HG02973 (cell line): Measurements from ENCODE around the gene TFAP2D.
A peak's percentile ranks its signal among the peaks of the same experiment; 100 is the strongest.

Experiments
- ATAC-seq: cut with Tn5 transposase; IDR thresholded peaks from one replicate; pipeline ENCODE4 v1.9.1; 2021; ENCODE audit warnings: moderate library complexity; ENCODE audit not compliant: unreplicated experiment

Gene TFAP2D

DNA sequence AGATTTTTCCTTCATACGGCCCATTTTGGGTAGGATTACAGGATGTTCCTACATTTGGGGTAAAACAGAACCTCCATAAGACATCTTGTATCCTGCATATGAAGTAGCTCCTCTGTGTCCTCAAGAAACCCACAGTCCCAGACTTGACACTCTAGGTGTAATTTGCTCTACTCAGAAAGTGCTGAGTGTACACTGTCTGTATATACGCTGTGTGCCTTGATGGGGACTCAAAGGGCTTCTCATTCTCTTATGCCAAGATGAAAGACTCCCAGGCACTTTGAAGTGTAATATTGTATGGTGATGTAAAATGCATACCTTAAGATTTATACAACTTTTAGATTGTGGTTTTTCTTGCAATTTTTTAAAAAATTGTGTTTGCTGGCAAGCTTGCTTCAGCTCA, 5.2 kb downstream of the TFAP2D start:
- no peak for ATAC-seq

DNA sequence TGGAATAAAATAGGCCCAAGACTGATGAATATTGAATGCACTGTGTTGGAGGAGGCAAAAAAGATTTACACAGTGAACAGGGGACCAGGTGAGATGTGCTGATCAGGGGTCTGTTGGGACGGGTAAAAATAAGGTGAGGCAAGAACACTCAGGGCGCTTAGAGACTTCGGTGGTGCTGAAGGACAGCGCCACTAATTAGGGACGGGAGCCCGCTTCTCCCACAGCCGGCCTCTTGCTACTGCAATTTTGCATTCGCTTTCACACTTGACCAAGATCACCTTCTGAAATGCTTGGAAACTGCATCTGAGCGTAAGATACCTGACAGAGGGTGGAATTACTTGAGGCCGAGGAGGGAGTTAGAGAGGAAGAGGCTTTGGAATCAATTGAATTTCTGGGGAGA, 7.3 kb downstream of the TFAP2D start:
- ATAC-seq: no peak

DNA sequence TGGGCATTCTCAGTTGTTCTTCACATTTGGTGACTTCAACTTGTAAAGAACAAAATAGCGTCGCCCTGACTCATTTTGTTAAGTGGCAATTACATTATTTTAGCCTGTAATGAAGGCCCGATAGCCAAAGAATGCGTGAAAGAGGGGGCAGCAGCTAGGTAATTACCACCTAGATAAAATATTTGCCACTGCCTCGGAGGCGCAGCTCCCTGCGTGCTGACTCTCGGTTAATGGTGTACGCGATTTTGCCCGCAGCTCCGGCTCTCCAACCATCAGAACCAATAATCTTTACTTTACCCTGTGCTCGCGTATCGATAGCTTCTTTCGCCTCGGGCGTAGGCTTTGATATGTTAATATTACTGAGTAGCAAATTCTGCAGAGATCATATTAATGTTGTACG, 8.7 kb downstream of the TFAP2D start:
- ATAC-seq: no peak

DNA sequence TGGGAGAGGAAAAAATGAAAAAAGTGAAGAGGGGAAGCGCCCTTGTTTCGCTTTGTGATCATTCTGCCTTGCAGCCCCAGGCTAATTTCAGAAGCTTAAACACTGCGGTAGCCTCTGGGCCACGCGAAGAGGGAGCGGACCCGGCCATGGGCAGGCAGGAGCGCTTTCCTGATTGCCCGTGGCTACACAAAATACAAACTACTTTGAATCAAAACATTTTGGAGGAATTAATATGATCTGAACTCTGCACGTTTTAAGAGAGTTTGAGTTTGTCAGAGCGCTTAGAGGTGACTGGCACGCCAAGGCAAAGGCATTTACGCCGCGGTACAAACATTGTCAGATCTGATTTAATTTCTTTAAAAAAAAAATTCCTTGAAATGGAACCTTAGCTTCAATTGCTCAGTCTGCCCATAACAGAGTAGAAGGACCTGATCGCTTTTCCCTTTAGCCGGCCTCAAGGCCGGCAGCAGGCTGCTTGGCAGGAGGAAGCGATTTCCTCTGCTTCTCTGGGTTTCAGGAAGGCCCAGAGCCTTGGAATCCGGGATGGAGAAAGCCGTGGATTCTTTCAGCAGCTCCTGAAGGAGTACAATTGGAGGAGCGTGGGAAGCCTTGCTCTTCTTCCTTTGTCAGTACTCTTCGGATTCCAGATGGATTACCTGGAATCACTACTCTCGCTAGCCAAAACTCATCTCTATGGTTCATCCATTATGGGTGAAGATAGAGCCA, 9.7 kb downstream of the TFAP2D start:
- ATAC-seq: no peak

DNA sequence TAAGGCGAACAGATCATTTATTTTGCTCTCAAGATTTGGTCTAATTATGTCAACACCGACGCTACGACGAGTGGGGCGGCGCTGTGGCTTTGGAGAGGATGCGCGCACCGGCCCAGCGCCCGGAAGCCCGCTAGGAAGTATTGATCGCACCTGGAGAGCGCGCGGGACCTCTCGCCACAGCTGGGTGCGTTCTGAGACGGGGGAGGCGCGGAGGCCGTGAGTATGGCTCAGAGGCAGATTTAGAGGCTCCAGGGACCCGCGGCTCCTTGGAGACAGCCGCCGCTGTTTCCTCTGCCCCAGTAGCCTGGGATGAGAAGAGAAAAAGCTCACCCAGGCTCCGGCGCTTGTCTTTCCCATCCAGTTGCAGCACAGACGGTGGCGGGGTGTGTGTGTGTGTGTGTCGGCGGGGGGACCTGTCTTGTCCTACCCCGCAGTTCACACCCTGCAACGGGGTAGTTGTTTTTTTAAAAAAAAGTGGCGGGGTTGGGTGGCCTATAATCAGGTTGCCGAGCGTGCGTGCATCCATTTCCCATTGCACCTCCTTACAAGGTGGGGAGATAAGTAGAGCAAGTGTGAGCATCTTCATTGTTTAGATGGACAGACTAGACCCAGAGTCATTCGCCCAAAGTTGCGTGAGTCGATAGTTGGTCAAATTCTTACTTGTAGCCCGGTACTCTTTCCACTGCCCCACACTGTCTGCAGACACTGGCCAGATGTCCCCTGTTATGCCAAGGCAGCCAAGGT, 11.2 kb downstream of the TFAP2D start:
- no peak for ATAC-seq

DNA sequence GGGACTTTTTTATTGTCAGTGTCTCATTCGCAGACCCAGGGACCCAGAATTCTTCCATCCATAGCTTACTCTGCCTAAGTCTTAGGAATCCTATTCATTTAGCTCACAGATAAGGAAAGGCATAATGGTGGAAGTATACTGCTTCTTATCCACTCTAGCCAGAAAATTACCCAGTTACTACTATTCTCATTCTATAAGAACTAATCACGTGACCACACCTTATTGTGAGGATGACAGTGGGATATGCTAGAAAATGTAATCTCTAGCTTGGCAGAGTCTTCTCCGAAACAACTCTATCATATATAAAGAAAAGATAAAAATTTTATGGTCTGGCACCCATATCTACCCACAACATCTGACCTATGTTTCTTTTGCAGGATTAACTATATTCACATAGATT, 21.2 kb downstream of the TFAP2D start:
- ATAC-seq: no peak

DNA sequence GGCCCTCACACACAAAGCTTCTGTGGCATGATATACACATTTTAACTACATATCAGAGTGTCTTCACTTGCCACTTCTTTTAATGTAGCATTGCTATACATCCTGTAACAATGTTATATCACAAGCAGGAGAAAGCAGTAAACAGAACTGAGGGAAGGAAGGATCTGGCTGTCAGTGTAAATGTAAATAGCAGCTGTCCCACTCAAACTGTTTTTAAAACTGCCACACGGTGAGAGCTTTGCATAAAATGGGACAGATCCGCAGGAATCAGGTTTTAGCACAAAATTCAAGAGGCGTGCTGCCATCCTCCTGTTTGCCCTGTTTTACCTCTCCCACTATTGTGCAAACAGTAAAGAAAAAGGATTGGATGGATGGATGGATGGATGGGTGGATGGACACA, 28.8 kb downstream of the TFAP2D start:
- no peak for ATAC-seq

DNA sequence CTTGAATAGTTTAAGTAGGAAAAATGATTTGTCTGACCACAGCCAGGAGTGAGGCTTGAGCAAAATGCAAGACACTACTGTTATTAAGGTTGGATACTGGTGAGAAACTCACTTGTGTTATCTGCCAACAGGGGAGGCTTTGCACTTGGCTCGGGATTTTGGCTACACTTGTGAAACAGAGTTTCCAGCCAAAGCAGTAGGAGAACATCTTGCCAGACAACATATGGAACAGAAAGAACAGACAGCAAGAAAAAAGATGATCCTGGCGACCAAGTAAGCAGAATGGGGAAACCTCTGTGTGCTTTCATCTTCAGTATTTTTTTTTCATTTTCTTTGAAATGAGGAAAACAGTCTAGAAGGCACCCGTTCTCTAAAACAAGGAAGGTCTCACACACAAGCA, 31.6 kb downstream of the TFAP2D start:
- ATAC-seq: no peak

DNA sequence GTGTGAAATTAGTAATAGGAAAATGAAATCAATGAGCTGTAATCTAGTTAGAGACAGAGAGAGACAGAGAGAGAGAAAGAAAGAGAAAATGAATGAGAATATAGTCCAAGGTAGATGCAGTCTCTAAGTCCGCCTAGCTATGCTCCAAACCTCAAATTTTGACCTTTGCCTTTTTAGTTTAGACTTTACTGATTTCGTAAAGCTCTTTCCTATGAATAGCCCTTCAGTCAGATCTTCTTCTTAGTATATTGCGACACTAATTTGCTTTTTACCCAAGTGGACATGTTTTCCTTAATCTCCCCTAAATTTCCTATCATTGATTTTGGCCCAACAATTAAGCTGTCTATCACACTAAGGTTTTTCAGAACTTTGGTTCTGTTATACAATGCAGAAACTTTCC, 49.5 kb downstream of the TFAP2D start:
- ATAC-seq: no peak

DNA sequence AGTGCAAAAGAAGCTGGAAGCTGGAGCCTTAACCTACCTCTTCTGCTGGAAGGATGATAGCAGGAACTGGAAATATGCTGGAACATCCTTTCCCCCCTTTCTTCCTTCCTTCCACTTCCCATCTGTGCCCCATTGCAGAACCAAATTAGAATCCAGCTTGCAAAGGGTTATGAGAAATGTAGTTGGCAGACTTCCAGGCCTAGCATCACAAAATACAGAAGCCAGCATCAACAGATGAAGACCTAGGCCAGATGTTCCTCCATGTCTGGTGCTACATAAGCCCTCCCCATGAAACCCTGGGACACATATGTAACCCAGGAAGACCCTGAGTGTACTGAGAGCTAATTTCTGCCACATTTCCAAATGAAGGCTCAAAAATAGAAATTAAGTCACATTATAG, 65.4 kb downstream of the TFAP2D start:
- ATAC-seq: no peak

DNA sequence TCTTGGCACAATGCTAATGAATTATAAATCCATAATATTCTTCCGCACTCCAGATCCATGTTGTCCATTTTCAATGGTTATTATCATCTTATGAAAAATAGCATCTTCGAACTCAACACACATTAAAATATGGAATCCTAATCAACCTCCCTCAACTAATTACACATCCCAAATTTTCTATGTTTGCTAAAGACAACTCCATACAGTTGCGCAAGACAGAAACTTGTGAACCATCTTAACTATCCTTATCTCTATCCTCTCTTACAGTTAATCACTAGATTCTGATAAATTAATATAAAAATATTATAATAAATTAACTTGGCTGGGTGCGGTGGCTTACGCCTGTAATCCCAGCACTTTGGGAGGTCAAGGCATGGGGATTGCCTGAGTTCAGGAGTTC, 67.1 kb downstream of the TFAP2D start:
- ATAC-seq: no peak

DNA sequence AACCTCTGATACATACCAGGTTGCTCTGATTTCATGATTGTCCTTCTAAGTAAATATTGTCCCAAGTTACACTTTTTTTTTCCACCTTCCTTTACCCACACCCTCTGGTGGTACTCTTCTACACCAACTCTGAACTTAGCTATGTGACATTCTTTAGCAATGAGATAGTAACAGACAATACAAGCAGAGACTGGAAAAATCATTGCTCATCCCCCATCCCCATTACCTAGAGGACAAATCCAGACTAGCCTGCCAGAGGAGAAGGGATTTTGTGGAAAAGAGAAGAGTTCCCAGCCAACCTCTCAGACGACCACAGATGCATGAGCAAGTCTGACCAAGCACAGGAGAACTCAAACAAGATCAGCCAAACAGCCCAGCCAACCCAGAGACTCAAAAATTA, 72.6 kb downstream of the TFAP2D start:
- no peak for ATAC-seq

DNA sequence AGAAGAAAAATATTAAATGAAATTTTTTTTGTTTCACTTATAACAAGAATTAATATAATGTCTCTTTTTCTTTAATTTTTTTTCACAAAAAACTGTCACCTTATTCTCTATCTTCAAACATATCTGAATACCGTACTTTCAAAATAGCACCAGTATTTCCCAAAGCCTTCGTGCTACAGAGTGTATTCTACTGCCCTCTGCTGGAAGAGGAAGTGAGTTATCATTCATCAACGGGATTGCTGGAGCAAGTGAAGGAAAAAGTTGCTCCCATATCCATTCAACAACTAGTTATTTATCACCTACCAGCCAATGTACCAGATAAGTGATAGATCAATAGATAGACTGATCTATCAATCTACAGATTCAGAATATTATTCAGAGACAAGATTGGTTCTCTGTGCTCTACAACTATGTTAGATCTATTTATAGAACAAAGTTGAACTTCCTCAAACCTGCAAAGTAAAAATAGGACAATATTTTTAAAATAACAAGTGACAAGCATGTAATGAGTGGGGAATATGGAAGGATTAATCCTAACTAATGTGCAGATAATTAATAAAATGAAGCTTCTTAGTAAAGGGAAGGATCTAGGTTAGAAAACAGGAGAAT, 78.7 kb downstream of the TFAP2D start:
- ATAC-seq: no peak

DNA sequence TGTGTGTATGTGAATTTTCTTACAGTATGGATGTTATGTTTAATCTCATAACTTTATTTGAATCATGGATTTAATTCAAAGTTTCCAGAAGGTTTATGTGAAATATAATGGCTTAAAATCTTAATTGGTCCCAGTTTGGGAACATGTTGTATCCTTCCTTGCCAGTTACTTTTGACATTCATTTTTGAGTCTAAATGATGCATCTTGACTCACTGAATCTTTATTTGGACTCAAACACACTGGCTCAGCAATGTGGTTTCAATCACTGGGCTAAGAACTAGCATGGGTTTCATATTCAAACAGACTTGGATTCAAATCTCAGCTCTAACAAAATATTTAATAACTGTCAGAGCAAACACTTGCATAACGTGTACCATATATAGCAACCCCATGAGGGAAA, 79.4 kb downstream of the TFAP2D start:
- no peak for ATAC-seq

DNA sequence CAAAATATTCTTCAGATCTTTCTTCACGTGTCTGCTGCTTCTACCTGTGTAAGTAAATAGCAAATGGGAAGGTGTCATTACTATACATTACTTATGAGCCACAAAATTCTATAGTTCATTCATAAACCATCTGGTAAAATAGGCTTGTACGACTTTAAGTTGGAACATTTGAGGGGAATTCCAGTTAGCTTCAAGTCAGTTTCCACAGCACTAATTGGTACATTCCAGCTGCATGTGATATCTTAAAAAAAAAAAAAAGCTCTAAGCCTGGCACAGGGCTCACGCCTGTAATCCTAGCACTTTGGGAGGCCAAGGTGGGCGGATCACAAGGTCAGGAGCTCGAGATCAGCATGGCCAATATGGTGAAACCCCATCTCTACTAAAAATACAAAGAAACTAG, 82.2 kb downstream of the TFAP2D start:
- no peak for ATAC-seq

DNA sequence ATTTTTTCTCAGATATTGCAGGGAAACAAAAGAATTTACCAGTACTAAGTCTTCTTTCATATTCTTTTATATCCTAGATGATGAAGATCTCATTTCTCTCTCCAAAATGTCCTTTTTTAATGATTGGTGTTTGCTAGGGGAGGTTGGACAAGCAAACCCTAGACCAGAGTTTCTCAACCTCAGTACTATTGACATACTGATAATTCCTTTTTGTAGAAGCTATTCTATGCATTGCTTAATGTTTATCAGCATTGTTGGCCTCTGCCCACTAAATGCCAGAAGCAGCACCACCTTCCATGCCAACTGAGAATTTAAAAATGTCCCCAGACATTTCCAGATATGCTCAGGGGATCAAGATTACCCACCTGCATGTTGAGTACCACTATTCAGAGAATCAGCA, 91.0 kb downstream of the TFAP2D start:
- no peak for ATAC-seq

DNA sequence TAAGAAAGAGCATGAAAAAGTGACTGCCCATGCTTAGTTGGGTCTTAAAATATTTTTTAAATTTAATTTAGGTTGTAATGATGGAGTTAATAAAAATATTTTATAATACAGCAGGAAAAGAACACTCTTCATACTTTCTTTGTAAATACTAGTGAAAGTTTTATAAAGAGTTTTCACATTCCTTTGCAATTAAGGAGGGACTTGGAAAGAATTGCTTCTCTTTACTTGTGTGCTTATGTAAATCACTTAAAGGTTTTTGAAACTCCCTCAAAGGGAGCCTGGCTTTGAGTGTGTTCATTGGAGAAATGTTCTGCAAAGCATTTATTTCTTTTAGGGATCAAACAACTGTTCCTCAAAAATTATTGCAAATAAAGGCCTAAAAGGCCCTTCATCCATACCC, 93.7 kb downstream of the TFAP2D start:
- ATAC-seq: no peak

DNA sequence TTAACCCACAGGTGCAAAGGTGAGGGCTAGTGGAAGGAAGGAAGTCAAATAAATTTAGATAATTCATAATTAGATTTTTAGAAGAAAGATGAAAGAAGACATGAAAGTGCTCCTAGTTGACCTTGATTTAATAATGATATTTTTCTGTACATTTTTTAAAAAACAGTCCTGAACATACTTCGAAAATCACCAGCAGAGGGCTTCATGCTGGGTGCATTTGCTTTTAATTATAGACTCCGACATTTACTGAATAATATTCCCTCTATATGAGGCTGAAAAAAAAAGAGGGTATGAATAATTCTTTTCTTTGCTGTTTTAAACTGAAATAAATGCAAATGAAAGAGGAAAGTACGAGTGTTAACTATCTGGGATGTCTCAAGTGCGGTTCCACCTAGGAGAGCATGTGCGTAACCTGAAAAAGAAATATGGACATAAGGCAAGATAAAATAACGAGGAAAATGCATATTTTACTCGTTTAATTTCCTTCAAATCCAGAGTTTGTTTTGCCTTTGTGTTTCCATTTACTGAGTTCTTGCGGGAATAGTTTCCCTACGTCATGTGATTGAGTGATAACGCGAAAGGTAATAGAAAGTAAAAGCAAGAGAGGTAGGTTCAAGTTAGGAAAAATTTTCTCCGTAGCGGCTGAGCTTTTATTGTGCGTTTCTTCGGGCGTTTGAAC, 102.2 kb downstream of the TFAP2D start:
- ATAC-seq: peak; percentile 42

DNA sequence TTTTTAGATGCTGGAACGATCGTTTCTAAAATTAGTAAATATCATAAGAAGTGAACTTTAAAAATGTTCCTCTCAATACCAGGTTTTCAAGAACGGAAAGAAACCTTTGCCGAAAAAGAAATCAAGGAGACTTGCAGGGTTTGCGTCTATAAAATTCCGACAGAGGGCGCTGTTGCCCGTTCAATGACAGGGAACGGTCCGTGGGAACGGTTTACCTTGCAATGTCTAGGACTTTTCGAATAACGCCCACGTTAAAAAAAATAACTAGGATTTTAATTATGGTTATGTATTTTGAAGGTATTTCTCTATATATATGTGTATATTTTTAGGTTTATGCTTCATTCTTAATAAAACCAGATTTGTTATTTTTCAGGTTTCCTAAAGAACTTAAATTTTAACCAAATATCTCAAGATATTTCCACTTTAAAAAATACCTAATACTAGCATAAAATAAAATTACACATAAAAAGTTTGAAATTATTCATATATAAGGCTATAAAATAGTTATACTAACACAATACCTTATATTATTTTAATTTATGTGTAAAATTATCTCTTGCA, 102.9 kb downstream of the TFAP2D start:
- peak; percentile 64 for ATAC-seq

DNA sequence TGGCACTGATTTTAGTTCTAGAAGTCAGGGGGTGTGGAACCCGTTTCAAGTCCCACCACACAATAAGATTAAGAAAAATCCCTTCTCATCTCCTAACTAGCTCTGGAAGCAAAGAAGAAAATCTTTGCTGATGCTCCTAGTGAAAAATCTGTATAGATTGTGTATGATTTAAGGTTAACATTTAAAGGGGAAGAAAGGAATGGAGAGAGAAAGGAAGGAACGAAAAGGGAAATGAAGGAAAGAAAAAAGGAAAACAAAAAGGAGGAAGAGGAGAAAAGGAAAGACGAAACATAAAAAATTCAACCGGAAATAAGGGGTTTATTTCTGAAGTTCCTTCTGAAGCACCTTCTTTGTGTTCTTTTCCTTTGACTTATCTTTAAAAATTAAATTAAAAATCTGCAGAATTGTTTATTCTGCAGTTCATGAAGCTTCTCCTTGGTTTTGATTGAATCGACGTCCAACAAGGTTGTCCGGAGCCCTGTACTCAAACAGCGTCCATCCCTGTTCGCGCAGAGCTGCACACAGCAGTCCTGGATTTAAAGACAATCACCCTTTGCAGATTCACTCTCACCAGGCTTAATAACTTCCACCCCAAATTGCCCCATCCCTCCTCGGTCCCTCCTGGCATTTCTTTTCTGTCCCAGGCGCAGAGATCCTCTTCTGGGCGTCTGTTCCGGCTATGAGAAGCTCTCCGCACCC, 103.8 kb downstream of the TFAP2D start:
- ATAC-seq: no peak

DNA sequence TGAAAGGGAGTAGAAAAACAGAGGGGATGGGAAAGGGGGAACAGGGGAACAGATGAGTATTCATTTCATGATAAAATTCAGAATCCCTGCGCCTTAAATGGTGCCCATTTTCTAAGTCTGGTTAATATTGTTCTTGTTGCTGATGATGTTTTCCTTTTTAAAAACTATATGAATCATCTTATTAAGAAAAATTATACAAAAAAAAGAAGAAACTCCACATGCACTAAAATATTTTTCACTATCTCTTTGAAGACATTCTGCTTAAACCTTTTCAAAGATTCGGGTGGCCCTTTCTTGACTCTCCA, 104.3 kb downstream of the TFAP2D start:
- no peak for ATAC-seq
